WTC11 (cell line): ENCODE measurements around the gene ZXDC. TPM values are rescaled to one million over a fixed set of nuclear protein-coding genes. Genes with fewer than 3 reads are reported as not detected.

ENCODE experiments used
- ATAC-seq: fragments of 200-7000 bp; cut with Tn5 transposase; 2 replicates; pipeline ENCODE4 v1.10.0; 2021; ENCODE audit warnings: mild to moderate bottlenecking, moderate library complexity
- CTCF ChIA-PET: fragments of 300-600 bp; sonication (Branson Sonifier 250); formaldehyde crosslinking; loops from one replicate; lab custom pipeline; 2021; ENCODE audit warnings: antibody characterized with exemption; lab: Charles Lee
- POLR2A ChIA-PET: fragments of 350-600 bp; sonication (Branson Sonifier 250); formaldehyde crosslinking; loops from one replicate; lab custom pipeline; 2021; ENCODE audit warnings: antibody characterized with exemption; lab: Charles Lee
- DNase-seq: peaks from one replicate; pipeline ENCODE4 v3.0.0; 2021; ENCODE audit warnings: low spot score
- H3K27ac Mint-ChIP-seq: 2 replicates; pipeline ENCODE4 v1.8.0; 2021; ENCODE audit warnings: mixed read lengths
- H3K27me3 Mint-ChIP-seq: 2 replicates; pipeline ENCODE4 v1.8.0; 2021; ENCODE audit warnings: low read depth, mild to moderate bottlenecking, moderate library complexity, mixed read lengths
- H3K36me3 Mint-ChIP-seq: 2 replicates; pipeline ENCODE4 v1.8.0; 2021; ENCODE audit warnings: mixed read lengths
- H3K4me1 Mint-ChIP-seq: 2 replicates; pipeline ENCODE4 v1.8.0; 2022; ENCODE audit warnings: mixed read lengths
- H3K4me3 Mint-ChIP-seq: 2 replicates; pipeline ENCODE4 v1.8.0; 2021; ENCODE audit warnings: mild to moderate bottlenecking, moderate library complexity, mixed read lengths
- H3K9me3 Mint-ChIP-seq: 2 replicates; pipeline ENCODE4 v1.8.0; 2021; ENCODE audit warnings: mixed read lengths
- ATF3 ChIP-seq: sonication (generic); formaldehyde crosslinking; conservative IDR thresholded peaks from 2 replicates; pipeline ENCODE4 v1.8.1; 2022; ENCODE audit warnings: mild to moderate bottlenecking, missing genetic modification reagents
- CDX4 ChIP-seq: fragments of 250-450 bp; sonication (Bioruptor Pico); IDR thresholded peaks from 2 replicates; pipeline ENCODE4 v1.9.0; 2021; ENCODE audit warnings: moderate library complexity, mild to moderate bottlenecking, inconsistent platforms, borderline replicate concordance
- E2F4 ChIP-seq: sonication (generic); formaldehyde crosslinking; IDR thresholded peaks from 2 replicates; pipeline ENCODE4 v1.8.1; 2022; ENCODE audit warnings: low read depth, mild to moderate bottlenecking, moderate library complexity, missing genetic modification reagents, borderline replicate concordance
- FOXP1 ChIP-seq: sonication (generic); formaldehyde crosslinking; IDR thresholded peaks from 2 replicates; pipeline ENCODE4 v1.8.0; 2022; ENCODE audit warnings: missing genetic modification reagents, mild to moderate bottlenecking, moderate library complexity, borderline replicate concordance
- GABPB1 ChIP-seq: sonication (generic); formaldehyde crosslinking; IDR thresholded peaks from 2 replicates; pipeline ENCODE4 v1.8.1; 2023; ENCODE audit warnings: mild to moderate bottlenecking, missing genetic modification reagents
- GTF2I ChIP-seq: fragments of 250-450 bp; sonication (Bioruptor Pico); conservative IDR thresholded peaks from 2 replicates; pipeline ENCODE4 v1.4.0; 2021; ENCODE audit warnings: mild to moderate bottlenecking
- JAZF1 ChIP-seq: fragments of 250-450 bp; sonication (Bioruptor Pico); IDR thresholded peaks from 2 replicates; pipeline ENCODE4 v1.9.0; 2021; ENCODE audit warnings: moderate library complexity, mild to moderate bottlenecking, inconsistent platforms
- PREB ChIP-seq: sonication (generic); formaldehyde crosslinking; IDR thresholded peaks from 2 replicates; pipeline ENCODE4 v1.8.1; 2022; ENCODE audit warnings: mild to moderate bottlenecking, missing genetic modification reagents, moderate library complexity, borderline replicate concordance
- SP1 ChIP-seq: sonication (generic); formaldehyde crosslinking; conservative IDR thresholded peaks from 2 replicates; pipeline ENCODE4 v1.8.1; 2022; ENCODE audit warnings: missing genetic modification reagents
- STAT6 ChIP-seq: sonication (generic); formaldehyde crosslinking; conservative IDR thresholded peaks from 2 replicates; pipeline ENCODE4 v1.8.1; 2023; ENCODE audit warnings: mild to moderate bottlenecking, low read depth, missing genetic modification reagents, moderate library complexity
- TP53 ChIP-seq: sonication (generic); formaldehyde crosslinking; IDR thresholded peaks from 2 replicates; pipeline ENCODE4 v1.8.1; 2023; ENCODE audit warnings: mild to moderate bottlenecking, missing genetic modification reagents
- ZBTB21 ChIP-seq: sonication (generic); formaldehyde crosslinking; IDR thresholded peaks from 2 replicates; pipeline ENCODE4 v1.8.1; 2023; ENCODE audit warnings: mild to moderate bottlenecking, missing genetic modification reagents, borderline replicate concordance
- ZNF281 ChIP-seq: sonication (generic); formaldehyde crosslinking; IDR thresholded peaks from 2 replicates; pipeline ENCODE4 v1.8.0; 2023; ENCODE audit warnings: mild to moderate bottlenecking, missing genetic modification reagents
- ZNF671 ChIP-seq: fragments of 250-450 bp; sonication (Bioruptor Pico); IDR thresholded peaks from 2 replicates; pipeline ENCODE4 v1.8.0; 2021; ENCODE audit warnings: mild to moderate bottlenecking
- total RNA-seq: library from RNA; stranded (reverse); gene quantifications from 3 replicates; pipeline ENCODE4 v1.2.3, GENCODE V29; 2021
- TF ChIP-seq, protein P1 (sequence below): sonication (generic); formaldehyde crosslinking; IDR thresholded peaks from 2 replicates; pipeline ENCODE4 v1.8.1; 2023; ENCODE audit warnings: mild to moderate bottlenecking, missing genetic modification reagents
- TF ChIP-seq, protein P2 (sequence below): sonication (generic); formaldehyde crosslinking; IDR thresholded peaks from 2 replicates; pipeline ENCODE4 v1.8.1; 2022; ENCODE audit warnings: mild to moderate bottlenecking, moderate library complexity, missing genetic modification reagents

ZXDC gene
- total RNA-seq, 1 experiment from 2014 or later: 34.7 TPM

DNA sequence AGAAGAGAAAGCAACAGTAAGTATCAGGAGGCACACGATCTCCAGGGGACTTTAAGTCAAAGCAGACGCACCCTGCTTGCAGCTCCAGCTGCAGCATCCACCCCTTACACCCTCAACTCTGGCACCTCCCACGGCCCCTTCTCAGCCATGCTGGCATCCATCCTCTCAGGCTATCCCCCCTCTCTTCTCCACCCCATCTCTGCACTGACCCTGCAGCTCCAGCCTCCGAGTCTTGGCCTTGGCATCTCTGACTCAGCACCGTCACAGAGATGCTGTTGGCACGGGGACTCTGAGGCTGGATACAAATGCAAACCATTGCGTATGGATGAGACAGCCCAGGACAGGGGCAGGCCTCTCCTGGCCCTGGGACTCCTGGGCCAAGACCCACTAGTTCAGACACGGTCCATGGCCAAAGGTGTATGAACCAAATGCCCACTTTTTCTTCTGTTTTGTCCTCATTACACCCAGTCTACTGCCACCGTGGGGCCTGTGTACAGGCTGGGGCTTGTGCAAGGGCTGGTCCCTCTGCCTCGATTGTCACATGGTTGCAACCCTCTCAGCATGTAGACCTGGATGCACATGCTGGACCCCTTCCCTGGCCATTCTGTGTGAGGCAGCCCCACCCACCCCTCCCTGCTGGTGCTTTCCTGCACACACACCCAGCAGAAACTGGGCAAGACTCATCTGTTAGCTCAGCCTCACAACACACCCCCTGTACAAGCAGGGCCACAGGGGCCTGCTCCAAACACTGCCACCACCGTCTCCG, 18.7 kb upstream of the ZXDC start:
- Mint-ChIP-seq H3K4me3 (no peak overlapping the region), H3K27ac (no peak overlapping the region)
- no peak for ATAC-seq

DNA sequence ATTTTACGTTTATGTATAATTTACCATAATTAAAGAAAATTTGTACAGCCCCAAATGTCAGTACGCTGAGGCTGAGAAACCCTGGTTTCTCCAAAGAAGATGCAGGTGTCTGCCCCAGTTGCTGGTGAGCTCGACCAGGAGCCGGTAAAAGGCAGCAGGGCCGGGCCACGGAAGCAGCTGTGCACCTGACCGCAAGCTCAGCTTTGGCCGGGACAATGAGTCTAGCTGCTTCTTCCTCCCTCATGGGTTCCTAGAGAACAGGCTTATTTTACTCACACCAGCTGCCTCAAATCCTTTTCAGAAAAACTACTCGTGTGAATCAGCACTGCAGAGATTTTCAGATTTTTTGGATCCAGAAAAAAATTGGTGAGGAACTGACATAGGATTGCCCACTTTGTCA, 18.0 kb upstream of the ZXDC start:
- peaks cover 11% of the 10 kb centered on the region for H3K4me1 Mint-ChIP-seq
- ATAC-seq (no peak), DNase-seq (no peak)
- CTCF ChIA-PET: no interaction called here
- no peak overlapping the region for H3K4me3 Mint-ChIP-seq
- no peaks in the 10 kb centered on the region for H3K9me3 Mint-ChIP-seq
- no peaks in the 10 kb centered on the region for H3K36me3 Mint-ChIP-seq
- H3K27ac Mint-ChIP-seq: no peak overlapping the region
- POLR2A ChIA-PET: no interaction called here
- no peaks in the 10 kb centered on the region for H3K27me3 Mint-ChIP-seq
- no peak for TF ChIP-seq JAZF1
- TF ChIP-seq ZNF671 (CRISPR knock-in tag): no peak
- TF ChIP-seq GABPB1: no peak
- no peak for TF ChIP-seq SP1 (CRISPR knock-in tag)
- TF ChIP-seq ATF3 (CRISPR knock-in tag): no peak
- TF ChIP-seq, protein P1, sequence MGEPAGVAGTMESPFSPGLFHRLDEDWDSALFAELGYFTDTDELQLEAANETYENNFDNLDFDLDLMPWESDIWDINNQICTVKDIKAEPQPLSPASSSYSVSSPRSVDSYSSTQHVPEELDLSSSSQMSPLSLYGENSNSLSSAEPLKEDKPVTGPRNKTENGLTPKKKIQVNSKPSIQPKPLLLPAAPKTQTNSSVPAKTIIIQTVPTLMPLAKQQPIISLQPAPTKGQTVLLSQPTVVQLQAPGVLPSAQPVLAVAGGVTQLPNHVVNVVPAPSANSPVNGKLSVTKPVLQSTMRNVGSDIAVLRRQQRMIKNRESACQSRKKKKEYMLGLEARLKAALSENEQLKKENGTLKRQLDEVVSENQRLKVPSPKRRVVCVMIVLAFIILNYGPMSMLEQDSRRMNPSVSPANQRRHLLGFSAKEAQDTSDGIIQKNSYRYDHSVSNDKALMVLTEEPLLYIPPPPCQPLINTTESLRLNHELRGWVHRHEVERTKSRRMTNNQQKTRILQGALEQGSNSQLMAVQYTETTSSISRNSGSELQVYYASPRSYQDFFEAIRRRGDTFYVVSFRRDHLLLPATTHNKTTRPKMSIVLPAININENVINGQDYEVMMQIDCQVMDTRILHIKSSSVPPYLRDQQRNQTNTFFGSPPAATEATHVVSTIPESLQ (CRISPR knock-in tag): no peak
- TF ChIP-seq, protein P2, sequence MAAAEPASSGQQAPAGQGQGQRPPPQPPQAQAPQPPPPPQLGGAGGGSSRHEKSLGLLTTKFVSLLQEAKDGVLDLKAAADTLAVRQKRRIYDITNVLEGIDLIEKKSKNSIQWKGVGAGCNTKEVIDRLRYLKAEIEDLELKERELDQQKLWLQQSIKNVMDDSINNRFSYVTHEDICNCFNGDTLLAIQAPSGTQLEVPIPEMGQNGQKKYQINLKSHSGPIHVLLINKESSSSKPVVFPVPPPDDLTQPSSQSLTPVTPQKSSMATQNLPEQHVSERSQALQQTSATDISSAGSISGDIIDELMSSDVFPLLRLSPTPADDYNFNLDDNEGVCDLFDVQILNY (CRISPR knock-in tag): no peak
- no peak for TF ChIP-seq PREB (CRISPR knock-in tag)
- TF ChIP-seq E2F4 (CRISPR knock-in tag): no peak

More for the DNA sequence above, 18.7 kb upstream of the ZXDC start:
- CTCF ChIA-PET: interaction anchor here (0.6 kb wide), 1 partner anchor 166 kb away, joined by 4 read pairs; no protein-coding TSS in a partner anchor
- DNase-seq: no peak
- no peaks in the 10 kb centered on the region for H3K9me3 Mint-ChIP-seq
- H3K4me1 Mint-ChIP-seq: peaks cover 17% of the 10 kb centered on the region
- no peaks in the 10 kb centered on the region for H3K36me3 Mint-ChIP-seq
- no peak for TF ChIP-seq ZNF281 (CRISPR knock-in tag)
- no peak for TF ChIP-seq CDX4
- no peak for TF ChIP-seq ZBTB21 (CRISPR knock-in tag)
- TF ChIP-seq STAT6 (CRISPR knock-in tag): no peak
- TF ChIP-seq JAZF1: no peak
- TF ChIP-seq GTF2I: no peak
- TF ChIP-seq FOXP1 (CRISPR knock-in tag): no peak
- TF ChIP-seq TP53: no peak
- TF ChIP-seq, all 79 proteins: peak for 0
- H3K27me3 Mint-ChIP-seq: no peaks in the 10 kb centered on the region
- POLR2A ChIA-PET: no interaction called here
